ENCODE measurements around the gene ZC3H18. TPM values are rescaled to one million over a fixed set of nuclear protein-coding genes. Genes with fewer than 3 reads are reported as not detected.

ZC3H18 gene
- total and polyA plus RNA-seq, 2 experiments from 2014 or later: 26.8 to 26.9 TPM

DNA sequence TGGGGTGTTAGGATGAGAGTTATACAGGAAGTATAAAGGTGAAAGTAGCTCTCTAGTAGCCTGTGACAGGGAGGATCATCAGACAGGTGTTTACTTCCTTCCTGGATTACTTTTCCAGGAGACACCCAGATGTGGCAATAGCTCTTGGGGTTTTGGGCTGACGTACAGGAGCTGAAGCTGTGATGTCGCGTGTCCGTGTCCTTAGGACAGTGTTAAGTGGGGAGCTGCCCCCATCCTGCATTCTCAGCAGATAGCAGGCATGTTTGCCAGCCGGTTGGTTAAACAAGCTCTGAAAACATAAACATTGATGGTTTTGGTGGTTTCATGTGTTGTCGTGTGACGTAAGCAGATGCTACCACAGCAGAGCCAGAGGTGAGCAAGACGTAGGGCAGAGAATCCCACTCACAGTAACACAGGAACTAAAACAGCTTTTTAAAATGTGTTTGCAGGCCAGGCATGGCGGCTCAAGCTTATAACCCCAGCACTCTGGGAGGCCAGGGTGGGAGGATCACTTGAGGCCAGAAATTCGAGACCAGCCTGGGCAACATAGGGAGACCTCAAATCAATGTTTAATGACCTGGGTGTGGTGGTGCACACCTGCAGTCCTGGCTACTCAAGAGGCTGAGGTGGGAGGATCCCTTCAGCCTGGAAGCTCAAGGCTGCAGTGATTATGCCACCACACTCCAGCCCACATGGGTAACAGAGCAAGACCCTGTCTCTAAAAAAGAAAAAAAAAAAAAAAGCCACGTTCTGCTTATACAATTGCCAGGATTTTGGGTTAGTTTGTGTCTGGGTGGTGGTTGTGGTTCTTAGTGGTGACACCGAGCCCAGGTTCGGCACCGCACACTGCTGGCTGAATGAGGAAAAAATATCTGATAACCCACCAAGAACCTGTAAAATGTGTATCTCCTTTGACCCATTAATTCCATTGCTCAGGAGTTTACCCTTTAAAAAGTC is 49.9 kb downstream of the ZC3H18 start:
- DNase-seq (ENCODE audit: low read depth in 1 of 2, low spot score in 1 of 2): no peak
- H3K4me3 ChIP-seq: no peak overlapping the region
- H3K27me3 ChIP-seq: no peaks in the 10 kb centered on the region
- TF ChIP-seq, protein P1, sequence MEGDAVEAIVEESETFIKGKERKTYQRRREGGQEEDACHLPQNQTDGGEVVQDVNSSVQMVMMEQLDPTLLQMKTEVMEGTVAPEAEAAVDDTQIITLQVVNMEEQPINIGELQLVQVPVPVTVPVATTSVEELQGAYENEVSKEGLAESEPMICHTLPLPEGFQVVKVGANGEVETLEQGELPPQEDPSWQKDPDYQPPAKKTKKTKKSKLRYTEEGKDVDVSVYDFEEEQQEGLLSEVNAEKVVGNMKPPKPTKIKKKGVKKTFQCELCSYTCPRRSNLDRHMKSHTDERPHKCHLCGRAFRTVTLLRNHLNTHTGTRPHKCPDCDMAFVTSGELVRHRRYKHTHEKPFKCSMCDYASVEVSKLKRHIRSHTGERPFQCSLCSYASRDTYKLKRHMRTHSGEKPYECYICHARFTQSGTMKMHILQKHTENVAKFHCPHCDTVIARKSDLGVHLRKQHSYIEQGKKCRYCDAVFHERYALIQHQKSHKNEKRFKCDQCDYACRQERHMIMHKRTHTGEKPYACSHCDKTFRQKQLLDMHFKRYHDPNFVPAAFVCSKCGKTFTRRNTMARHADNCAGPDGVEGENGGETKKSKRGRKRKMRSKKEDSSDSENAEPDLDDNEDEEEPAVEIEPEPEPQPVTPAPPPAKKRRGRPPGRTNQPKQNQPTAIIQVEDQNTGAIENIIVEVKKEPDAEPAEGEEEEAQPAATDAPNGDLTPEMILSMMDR (IDR thresholded peaks at IDR 0.05; ENCODE audit: low read depth, low read length): no peak
- H3K4me1 ChIP-seq (ENCODE audit: low read depth): peaks cover 3% of the 10 kb centered on the region
- no peaks in the 10 kb centered on the region for H3K9me3 ChIP-seq (ENCODE audit: low read depth)
- no peak overlapping the region for H3K27ac ChIP-seq
- peaks cover 24% of the 10 kb centered on the region for H3K36me3 ChIP-seq

DNA sequence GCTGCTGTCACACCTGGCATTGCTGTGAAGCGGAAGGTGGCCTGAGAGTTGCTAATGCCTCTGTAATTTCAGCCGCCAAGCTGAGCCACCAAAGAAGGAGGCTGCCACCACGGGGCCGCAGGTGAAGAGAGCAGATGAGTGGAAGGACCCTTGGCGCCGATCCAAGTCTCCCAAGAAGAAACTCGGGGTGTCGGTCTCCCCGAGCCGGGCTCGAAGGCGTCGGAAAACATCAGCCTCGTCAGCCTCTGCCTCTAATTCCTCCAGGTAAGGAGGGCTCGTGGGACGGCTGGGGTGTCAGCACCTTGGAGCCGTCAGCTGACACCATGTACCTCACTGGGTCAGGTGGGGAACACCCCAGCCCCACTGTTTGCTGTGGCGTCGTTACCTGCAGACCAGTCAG is 51.9 kb downstream of the ZC3H18 start:
- Histone ChIP-seq H3K36me3 (peaks cover 26% of the 10 kb centered on the region), H3K4me1 (ENCODE audit: low read depth) (peaks cover 3% of the 10 kb centered on the region), H3K27ac (no peak overlapping the region), H3K9me3 (ENCODE audit: low read depth) (no peaks in the 10 kb centered on the region), H3K4me3 (no peak overlapping the region), H3K27me3 (no peaks in the 10 kb centered on the region)
- DNase-seq (ENCODE audit: low read depth in 1 of 2, low spot score in 1 of 2): no peak
- TF ChIP-seq, protein P1 (IDR thresholded peaks at IDR 0.05; ENCODE audit: low read depth, low read length): no peak

DNA sequence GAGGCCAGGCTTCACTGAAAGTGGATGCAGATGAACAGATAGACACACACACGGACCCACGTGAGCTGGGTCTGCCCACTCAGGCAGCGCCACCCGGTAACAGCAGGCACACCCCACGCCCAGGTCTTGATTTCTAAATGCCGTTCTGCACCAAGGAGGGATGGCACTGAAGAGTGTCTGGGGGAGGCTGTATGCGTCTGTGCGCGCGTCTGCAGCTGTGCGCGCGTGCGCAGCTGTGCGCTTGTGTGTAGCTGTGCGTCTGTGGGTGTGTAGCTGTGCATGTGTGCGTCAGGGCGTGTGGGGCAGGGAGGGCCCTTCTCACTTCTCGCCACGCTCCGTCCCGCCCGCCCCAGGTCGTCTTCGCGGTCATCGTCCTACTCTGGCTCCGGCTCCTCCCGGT is 52.7 kb downstream of the ZC3H18 start:
- Histone ChIP-seq H3K27me3 (no peaks in the 10 kb centered on the region), H3K9me3 (ENCODE audit: low read depth) (no peaks in the 10 kb centered on the region), H3K4me3 (no peak overlapping the region), H3K4me1 (ENCODE audit: low read depth) (peaks cover 3% of the 10 kb centered on the region), H3K36me3 (peaks cover 26% of the 10 kb centered on the region), H3K27ac (no peak overlapping the region)
- TF ChIP-seq, protein P1 (IDR thresholded peaks at IDR 0.05; ENCODE audit: low read depth, low read length): no peak
- DNase-seq (ENCODE audit: low read depth in 1 of 2, low spot score in 1 of 2): no peak

DNA sequence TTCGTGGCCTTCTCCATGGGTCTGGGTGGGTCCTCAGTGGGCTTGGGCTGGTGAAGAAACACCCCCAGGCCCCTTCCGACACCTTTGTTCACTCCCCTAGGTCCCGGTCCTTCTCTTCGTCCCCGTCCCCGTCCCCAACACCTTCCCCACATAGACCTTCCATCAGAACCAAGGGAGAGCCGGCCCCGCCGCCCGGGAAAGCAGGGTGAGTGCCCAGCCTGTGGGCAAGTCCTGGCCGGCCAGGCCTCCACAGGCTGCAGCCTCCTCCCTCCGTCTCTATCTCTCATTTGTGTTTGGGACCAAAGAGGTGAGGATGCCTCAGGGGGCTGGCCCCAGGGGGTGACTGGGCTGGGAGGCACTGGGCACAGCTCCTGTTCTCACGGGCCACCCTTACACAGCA is 53.7 kb downstream of the ZC3H18 start:
- no peak for DNase-seq (ENCODE audit: low read depth in 1 of 2, low spot score in 1 of 2)
- Histone ChIP-seq H3K4me1 (ENCODE audit: low read depth) (no peaks in the 10 kb centered on the region), H3K27me3 (no peaks in the 10 kb centered on the region), H3K27ac (no peak overlapping the region), H3K4me3 (no peak overlapping the region), H3K36me3 (peaks cover 26% of the 10 kb centered on the region), H3K9me3 (ENCODE audit: low read depth) (no peaks in the 10 kb centered on the region)
- TF ChIP-seq, protein P1 (IDR thresholded peaks at IDR 0.05; ENCODE audit: low read depth, low read length): no peak

DNA sequence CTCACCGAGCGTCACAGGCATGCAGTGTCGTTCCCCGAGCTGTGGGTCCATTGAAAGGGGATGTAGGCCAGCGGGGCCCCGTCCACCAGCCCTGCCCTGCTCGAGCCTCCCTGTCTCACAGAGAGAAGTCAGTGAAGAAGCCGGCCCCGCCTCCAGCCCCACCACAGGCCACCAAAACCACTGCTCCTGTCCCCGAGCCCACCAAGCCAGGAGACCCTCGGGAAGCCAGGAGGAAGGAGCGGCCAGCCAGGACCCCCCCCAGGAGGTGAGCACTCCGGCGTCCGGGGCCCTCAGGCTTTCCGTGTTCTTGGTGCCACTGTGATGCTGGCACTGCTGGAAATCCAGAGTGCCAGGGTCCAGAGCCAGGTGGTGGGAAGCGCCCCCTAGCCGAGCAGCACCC is 54.3 kb downstream of the ZC3H18 start:
- no peak overlapping the region for H3K27ac ChIP-seq
- no peak for DNase-seq (ENCODE audit: low read depth in 1 of 2, low spot score in 1 of 2)
- TF ChIP-seq, protein P1 (IDR thresholded peaks at IDR 0.05; ENCODE audit: low read depth, low read length): no peak
- H3K27me3 ChIP-seq: no peaks in the 10 kb centered on the region
- H3K4me3 ChIP-seq: no peak overlapping the region
- no peaks in the 10 kb centered on the region for H3K4me1 ChIP-seq (ENCODE audit: low read depth)
- H3K36me3 ChIP-seq: peaks cover 27% of the 10 kb centered on the region
- no peaks in the 10 kb centered on the region for H3K9me3 ChIP-seq (ENCODE audit: low read depth)

All from cardiac muscle cell (in vitro differentiated cells and primary cell).